ENCODE measurements around the gene ZBTB2. TPM values are rescaled to one million over a fixed set of nuclear protein-coding genes. Genes with fewer than 3 reads are reported as not detected.

The ZBTB2 gene
- 6.6 and 8.4 TPM in 2 replicates for total RNA-seq

GRCh38 chr6:151391471-151392413, at the start of gene ZBTB2:
ZBTB2 (minus strand) TSS chr6:151391559; CDS start chr6:151373637, 17,922 bp downstream.

Other genes with a start within 250 kb of the ZBTB2 start
- gene AKAP12, start 151.6 kb downstream of the ZBTB2 start, total RNA-seq: 30.6 and 30.9 TPM in 2 replicates
- gene RMND1, start 60.6 kb upstream of the ZBTB2 start, total RNA-seq: 19.6 and 25.1 TPM in 2 replicates
- gene CCDC170, start 102.5 kb upstream of the ZBTB2 start, total RNA-seq: 0.15 and 0.31 TPM in 2 replicates

All from cardiac ventricle fibroblast (primary cell).